AG10803 (cell line): Measurements from ENCODE around the gene KBTBD13.
A peak's percentile ranks its signal among the peaks of the same experiment; 100 is the strongest.

Source experiments
- DNase-seq: peaks from one replicate; pipeline ENCODE4 v3.0.0; 2010; ENCODE audit warnings: low read depth
- H3K4me3 ChIP-seq: 2 replicates; pipeline ENCODE4 v1.5.1; 2011; ENCODE audit warnings: mild to moderate bottlenecking, low read length, control low read depth
- TF ChIP-seq, protein P1 (sequence below): conservative IDR thresholded peaks from 2 replicates; pipeline ENCODE4 v1.5.1; 2011; ENCODE audit warnings: mild to moderate bottlenecking, low read length, control low read depth, inconsistent platforms

KBTBD13 gene

DNA sequence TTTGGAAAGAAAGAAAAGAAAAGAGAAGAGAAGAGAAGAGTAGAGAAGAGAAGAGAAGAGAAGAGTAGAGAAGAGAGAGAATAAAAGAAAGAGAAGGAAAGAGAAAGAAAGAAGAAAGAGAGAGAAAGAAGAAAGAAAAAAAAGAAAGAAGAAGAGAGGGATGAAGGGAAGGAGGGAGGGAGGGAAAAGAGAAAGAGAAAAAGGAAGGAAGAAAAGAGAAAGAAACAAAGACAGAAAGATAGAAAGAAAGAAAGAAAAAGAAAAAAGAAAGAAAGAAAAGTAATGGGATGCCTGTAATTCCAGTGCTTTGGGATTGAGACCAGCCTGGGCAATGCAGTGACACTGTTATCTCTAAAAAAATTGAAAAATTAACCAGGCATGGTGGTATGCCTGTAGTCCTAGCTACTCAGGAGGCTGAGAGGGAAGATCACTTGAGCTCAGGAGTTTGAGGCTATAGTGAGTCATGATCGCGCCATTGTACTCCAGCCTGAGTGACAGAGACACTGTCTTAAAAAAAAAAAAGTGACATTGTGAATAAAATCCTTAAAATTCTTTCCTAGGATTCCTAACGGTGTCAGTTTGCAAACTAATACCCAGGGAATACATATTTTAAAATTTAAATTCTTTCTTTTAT lies 10.4 kb upstream of the KBTBD13 start:
- DNase-seq, result no peak
- H3K4me3 ChIP-seq, result no peak overlapping the region
- TF ChIP-seq, protein P1, sequence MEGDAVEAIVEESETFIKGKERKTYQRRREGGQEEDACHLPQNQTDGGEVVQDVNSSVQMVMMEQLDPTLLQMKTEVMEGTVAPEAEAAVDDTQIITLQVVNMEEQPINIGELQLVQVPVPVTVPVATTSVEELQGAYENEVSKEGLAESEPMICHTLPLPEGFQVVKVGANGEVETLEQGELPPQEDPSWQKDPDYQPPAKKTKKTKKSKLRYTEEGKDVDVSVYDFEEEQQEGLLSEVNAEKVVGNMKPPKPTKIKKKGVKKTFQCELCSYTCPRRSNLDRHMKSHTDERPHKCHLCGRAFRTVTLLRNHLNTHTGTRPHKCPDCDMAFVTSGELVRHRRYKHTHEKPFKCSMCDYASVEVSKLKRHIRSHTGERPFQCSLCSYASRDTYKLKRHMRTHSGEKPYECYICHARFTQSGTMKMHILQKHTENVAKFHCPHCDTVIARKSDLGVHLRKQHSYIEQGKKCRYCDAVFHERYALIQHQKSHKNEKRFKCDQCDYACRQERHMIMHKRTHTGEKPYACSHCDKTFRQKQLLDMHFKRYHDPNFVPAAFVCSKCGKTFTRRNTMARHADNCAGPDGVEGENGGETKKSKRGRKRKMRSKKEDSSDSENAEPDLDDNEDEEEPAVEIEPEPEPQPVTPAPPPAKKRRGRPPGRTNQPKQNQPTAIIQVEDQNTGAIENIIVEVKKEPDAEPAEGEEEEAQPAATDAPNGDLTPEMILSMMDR, result no peak

DNA sequence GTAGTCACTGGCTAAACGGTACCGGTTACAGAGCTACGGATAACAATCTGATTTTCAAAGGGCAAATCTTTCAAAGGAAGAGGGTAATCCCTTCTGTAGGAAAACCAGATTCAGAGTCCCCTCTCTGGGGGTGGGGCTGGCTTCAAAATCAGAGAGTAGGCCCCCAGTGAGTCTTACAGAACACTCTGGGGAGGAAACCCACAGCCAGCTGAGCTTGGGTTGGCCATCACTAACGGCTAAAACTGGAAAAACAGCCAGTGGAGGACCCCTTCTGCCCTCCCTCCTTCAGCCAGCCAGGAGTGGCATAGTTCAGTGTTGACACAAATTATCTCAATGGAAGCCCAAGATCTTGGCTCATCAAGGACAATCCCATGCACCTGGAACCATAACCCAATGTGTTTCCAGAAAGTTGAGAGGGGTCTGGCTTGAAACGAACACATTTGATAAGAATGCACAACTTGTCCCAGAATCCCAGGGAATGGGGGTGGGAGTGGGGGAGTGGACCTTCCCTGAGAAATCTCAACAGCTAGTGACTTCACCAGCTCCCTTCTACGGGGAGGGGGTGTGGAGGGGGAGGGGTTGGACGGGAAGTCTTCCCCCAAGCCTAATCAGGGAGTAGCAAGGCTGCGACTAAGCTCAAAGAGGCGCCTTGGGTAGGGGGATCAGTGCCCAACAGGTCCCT lies 9.8 kb upstream of the KBTBD13 start:
- TF ChIP-seq, protein P1, result no peak
- DNase-seq, result no peak
- H3K4me3 ChIP-seq, result no peak overlapping the region

DNA sequence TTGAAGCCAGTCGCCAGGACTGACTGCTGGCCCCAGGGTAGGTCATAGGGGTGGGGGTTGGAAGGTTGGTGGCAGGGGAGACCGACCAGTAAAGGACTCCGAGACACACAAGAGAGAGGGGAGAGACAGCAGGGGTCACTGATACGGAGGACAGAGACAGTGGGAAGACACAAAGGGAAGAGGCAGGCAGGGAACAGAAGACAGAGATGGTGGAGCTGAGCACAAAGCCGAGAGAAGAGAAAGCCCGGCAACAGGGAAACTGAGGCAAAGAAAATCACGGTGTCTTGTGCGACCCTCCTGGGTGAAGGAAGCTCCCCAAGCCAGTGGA lies 9.3 kb upstream of the KBTBD13 start:
- TF ChIP-seq, protein P1, result no peak
- DNase-seq, result no peak
- H3K4me3 ChIP-seq, result no peak overlapping the region

DNA sequence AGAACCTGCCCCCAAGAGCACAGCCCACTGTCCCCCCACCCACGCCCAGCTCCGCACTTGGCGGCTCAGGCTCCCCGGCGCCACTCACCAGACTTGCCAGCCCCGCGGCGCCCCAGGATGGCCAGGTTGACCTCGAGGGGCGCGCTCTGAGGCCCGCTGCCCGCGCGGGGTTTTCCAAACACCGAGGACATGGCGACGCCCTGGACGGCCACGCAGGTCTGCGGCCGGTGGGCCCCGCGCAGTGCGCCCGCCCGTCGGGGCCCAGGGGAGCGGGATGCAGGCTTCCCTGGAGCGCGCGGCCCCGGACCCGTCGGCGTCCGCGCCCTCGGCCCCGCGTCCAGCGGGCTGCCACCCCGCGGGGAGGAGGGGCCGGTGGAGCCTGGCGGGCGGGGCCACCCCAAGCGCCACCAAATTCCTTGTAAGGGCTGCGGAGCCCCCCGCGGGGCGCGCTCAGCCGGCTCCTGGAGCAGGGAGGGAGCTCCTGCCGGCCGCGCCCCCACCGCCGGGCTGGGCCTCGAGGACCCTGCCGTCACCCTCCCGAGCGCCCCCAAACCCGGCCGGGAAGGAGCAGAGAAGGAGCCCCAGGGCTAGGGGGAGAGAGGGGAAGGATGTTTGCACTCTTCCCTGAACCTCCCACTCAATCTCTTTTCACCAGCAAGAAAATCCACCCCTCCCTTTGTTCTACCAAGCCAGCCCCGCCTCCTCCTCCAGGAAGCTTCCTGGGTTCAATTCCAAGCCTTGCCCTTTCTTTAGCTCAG lies 8.7 kb upstream of the KBTBD13 start, which contains the start of gene RASL12:
TSS of gene RASL12 (minus strand) at position 347 of the 758 bp plus-strand sequence. CDS start at position 191, 156 bp downstream.
- no peak for DNase-seq

DNA sequence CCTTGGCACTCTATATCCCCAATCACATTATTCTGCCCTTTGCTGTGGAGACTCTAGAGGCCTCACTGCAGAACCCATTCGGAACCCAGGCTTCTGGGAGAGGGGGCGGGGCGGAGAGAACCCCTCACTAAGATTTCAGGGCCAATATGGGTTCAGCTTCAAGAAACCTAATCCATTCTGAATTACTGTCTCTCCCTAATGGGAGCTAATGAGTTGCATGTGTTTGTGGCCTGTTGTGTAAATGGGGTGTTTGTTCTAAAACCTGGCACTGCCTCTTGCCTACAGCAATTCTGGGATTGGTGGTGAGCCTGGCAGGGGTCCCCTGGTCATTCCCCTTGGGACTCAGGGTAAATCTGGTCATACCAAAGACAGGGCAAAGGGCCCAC lies 8.2 kb upstream of the KBTBD13 start:
- no peak overlapping the region for H3K4me3 ChIP-seq
- DNase-seq, result peak; percentile 56
- TF ChIP-seq, protein P1, result no peak

More for the DNA sequence above, 8.7 kb upstream of the KBTBD13 start, which contains the start of gene RASL12:
- H3K4me3 ChIP-seq, result no peak within 1 kb of the TSS
- TF ChIP-seq, protein P1, result no peak

DNA sequence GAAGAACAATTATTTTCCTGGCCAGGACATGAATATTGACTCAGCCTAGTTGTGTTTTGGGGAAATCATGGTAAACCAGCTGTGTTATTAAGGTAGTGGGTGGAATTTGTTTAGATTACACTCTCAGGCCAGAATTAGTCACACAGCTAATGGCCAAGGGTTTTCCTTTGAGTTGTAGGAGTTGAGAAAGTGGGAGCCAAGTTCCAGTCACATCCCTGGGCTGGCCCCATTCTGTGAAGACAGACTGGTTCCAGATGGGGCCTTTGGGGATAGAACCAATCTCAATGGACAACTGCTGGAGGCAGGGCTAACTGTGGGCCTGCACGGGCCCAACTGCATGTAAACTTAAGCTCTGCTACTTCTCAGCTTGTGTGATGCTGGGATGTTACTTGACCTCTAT lies 7.4 kb upstream of the KBTBD13 start:
- H3K4me3 ChIP-seq, result no peak overlapping the region
- DNase-seq, result peak; percentile 97
- TF ChIP-seq, protein P1, result no peak
